ENCODE results near the gene PNPO. TPM values are rescaled to one million over a fixed set of nuclear protein-coding genes. Genes with fewer than 3 reads are reported as not detected.

Gene PNPO
- total RNA-seq, 2 donors from 2014 or later, result 14.5 to 18.8 TPM

- DNase-seq (ENCODE audit: low spot score), result no peak
- intact Hi-C loops (cut with DNase I), result loop anchor here in 1 of 2 donors (5.0 kb wide), 1 partner anchor 48 kb away; the partner anchor contains the start of gene SP2
Measured at GRCh38 chr17:47945080-47945479, 3.7 kb downstream of the PNPO start.

GRCh38 chr17:47945529-47946508 is 4.4 kb downstream of the PNPO start:
- intact Hi-C loops (cut with DNase I), result loop anchor here in 1 of 2 donors (5.0 kb wide), 1 partner anchor 49 kb away; the partner anchor contains the start of gene SP2
- no peak for DNase-seq (ENCODE audit: low spot score)

GRCh38 chr17:47946516-47946915 is 5.1 kb downstream of the PNPO start:
- intact Hi-C loops (cut with DNase I), result loop anchor here in 1 of 2 donors (5.0 kb wide), 1 partner anchor 49 kb away; the partner anchor contains the start of gene SP2
- no peak for DNase-seq (ENCODE audit: low spot score)

GRCh38 chr17:47946929-47947397 is 5.6 kb downstream of the PNPO start:
- intact Hi-C loops (cut with DNase I), result loop anchor here in 1 of 2 donors (5.0 kb wide), 1 partner anchor 50 kb away; the partner anchor contains the start of gene SP2
- no peak for DNase-seq (ENCODE audit: low spot score)

GRCh38 chr17:47948706-47949196 is 7.4 kb downstream of the PNPO start:
- no peak for DNase-seq (ENCODE audit: low spot score)
- intact Hi-C loops (cut with DNase I), result loop anchor here in 1 of 2 donors (5.0 kb wide), 1 partner anchor 51 kb away; the partner anchor contains the start of gene SP2

- peak; percentile 97 for DNase-seq (ENCODE audit: low spot score)
- intact Hi-C loops (cut with DNase I), result loop anchor here in 1 of 2 donors (5.0 kb wide), 1 partner anchor 52 kb away; the partner anchor contains the start of gene SP2
Measured at GRCh38 chr17:47949197-47949759, 7.9 kb downstream of the PNPO start.

GRCh38 chr17:47949946-47950345 is 8.6 kb downstream of the PNPO start:
- intact Hi-C loops (cut with DNase I), result loop anchor here in 1 of 2 donors (5.0 kb wide), 1 partner anchor 53 kb away; the partner anchor contains the start of gene SP2
- DNase-seq (ENCODE audit: low spot score), result no peak

- no peak for DNase-seq (ENCODE audit: low spot score)
- intact Hi-C loops (cut with DNase I), result no loop called here
Measured at GRCh38 chr17:47950448-47950847, 9.1 kb downstream of the PNPO start.

- intact Hi-C loops (cut with DNase I), result no loop called here
- no peak for DNase-seq (ENCODE audit: low spot score)
Measured at GRCh38 chr17:47952171-47953021, 11.0 kb downstream of the PNPO start.

- intact Hi-C loops (cut with DNase I), result no loop called here
- DNase-seq (ENCODE audit: low spot score), result no peak
Measured at GRCh38 chr17:47953909-47954308, 12.5 kb downstream of the PNPO start.

- DNase-seq (ENCODE audit: low spot score), result no peak
- intact Hi-C loops (cut with DNase I), result no loop called here
Measured at GRCh38 chr17:47955497-47956461, 14.4 kb downstream of the PNPO start.

GRCh38 chr17:47956791-47957590 is 15.6 kb downstream of the PNPO start:
- DNase-seq (ENCODE audit: low spot score), result no peak
- intact Hi-C loops (cut with DNase I), result no loop called here

- no peak for DNase-seq (ENCODE audit: low spot score)
- intact Hi-C loops (cut with DNase I), result no loop called here
Measured at GRCh38 chr17:47957591-47958490, 16.5 kb downstream of the PNPO start, which contains the start of gene PRR15L. TSS of gene PRR15L (minus strand) at chr17:47957883. CDS start at chr17:47953234, 4,649 bp downstream.

- intact Hi-C loops (cut with DNase I), result loop anchor here in 1 of 2 donors (10.0 kb wide), 1 partner anchor 115 kb away; the partner anchor contains the start of gene SCRN2
- no peak for DNase-seq (ENCODE audit: low spot score)
Measured at GRCh38 chr17:47959825-47960655, 18.7 kb downstream of the PNPO start.

GRCh38 chr17:47961406-47961805 is 20.0 kb downstream of the PNPO start:
- intact Hi-C loops (cut with DNase I), result loop anchor here in 1 of 2 donors (10.0 kb wide), 1 partner anchor 117 kb away; the partner anchor contains the start of gene SCRN2
- DNase-seq (ENCODE audit: low spot score), result no peak
